Activated B cell treated with CpG ODN at 0.5 μM for 24 hours (primary cell): ENCODE measurements around the gene CEMIP2. TPM values are rescaled to one million over a fixed set of nuclear protein-coding genes. Genes with fewer than 3 reads are reported as not detected.

Source experiments
- ATAC-seq: fragments of 200-7000 bp; cut with Tn5 transposase; one replicate; pipeline ENCODE4 v1.10.0; 2021; ENCODE audit warnings: low read depth, mild to moderate bottlenecking, moderate library complexity
- CTCF ChIA-PET: fragments of 350-600 bp; sonication (Branson Sonifier 250); formaldehyde crosslinking; loops from one replicate; lab custom pipeline; 2021; ENCODE audit warnings: antibody characterized with exemption; lab: Charles Lee
- POLR2A ChIA-PET: fragments of 350-600 bp; sonication (Branson Sonifier 250); formaldehyde crosslinking; loops from one replicate; lab custom pipeline; 2021; ENCODE audit warnings: antibody characterized with exemption; lab: Charles Lee
- DNase-seq: peaks from one replicate; pipeline ENCODE4 v3.0.0; 2022
- H3K27ac Mint-ChIP-seq: one replicate; pipeline ENCODE4 v1.8.0; 2020; ENCODE audit warnings: mixed read lengths
- H3K27me3 Mint-ChIP-seq: one replicate; pipeline ENCODE4 v1.8.0; 2021; ENCODE audit warnings: mixed read lengths
- H3K36me3 Mint-ChIP-seq: one replicate; pipeline ENCODE4 v1.8.0; 2021; ENCODE audit warnings: low read depth, mixed read lengths
- H3K4me1 Mint-ChIP-seq: one replicate; pipeline ENCODE4 v1.8.0; 2021; ENCODE audit warnings: mixed read lengths
- H3K4me3 Mint-ChIP-seq: one replicate; pipeline ENCODE4 v1.8.0; 2020; ENCODE audit warnings: mild to moderate bottlenecking, mixed read lengths
- H3K9me3 Mint-ChIP-seq: one replicate; pipeline ENCODE4 v1.8.0; 2020; ENCODE audit warnings: mixed read lengths
- intact Hi-C: fragments of 100-400 bp; cut with micrococcal nuclease; formaldehyde crosslinking; loops from one replicate; pipeline ENCODE4 v1.15.1; 2024
- total RNA-seq: library from RNA; stranded (reverse); gene quantifications from 2 replicates; pipeline ENCODE4 v1.2.3, GENCODE V29; 2022
- TF ChIP-seq, protein P1 (sequence below): fragments of 200-600 bp; IDR thresholded peaks from one replicate; pipeline ENCODE4 v1.8.0; 2022; ENCODE audit warnings: antibody characterized with exemption, mild to moderate bottlenecking

CEMIP2 gene
- total RNA-seq, 1 donor from 2014 or later: 25.5 TPM

DNA sequence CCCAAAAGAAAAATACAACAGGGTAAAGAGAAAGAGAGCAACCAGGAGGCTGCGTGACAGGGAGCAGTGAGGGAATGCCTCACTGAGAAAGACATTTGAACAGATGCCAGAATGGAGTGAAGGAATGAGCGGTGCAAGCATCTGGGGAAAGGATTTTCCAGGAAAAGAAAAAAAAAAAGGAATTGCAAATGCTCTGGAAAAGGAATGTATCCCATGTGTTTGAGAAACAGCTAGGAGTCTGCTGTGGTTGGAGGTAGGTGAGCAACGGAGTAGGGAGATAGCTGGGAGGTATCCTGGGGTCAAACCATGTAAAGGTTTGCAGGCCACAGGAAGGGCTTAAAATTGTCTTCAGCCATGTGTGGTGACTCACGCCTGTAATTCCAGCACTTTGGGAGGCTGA is 23.6 kb upstream of the CEMIP2 start:
- Mint-ChIP-seq H3K4me1 (peaks cover 68% of the 10 kb centered on the region), H3K36me3 (no peaks in the 10 kb centered on the region), H3K27me3 (no peaks in the 10 kb centered on the region), H3K9me3 (no peaks in the 10 kb centered on the region), H3K27ac (peak overlapping the region; percentile 36), H3K4me3 (peak overlapping the region; percentile 1)
- ChIA-PET CTCF (interaction anchor here (1.0 to 1.7 kb wide), 2 partner anchors 27 to 233 kb away, joined by 4 to 5 read pairs; no protein-coding TSS in a partner anchor), POLR2A (no interaction called here)
- DNase-seq (no peak), ATAC-seq (no peak)
- TF ChIP-seq, protein P1, sequence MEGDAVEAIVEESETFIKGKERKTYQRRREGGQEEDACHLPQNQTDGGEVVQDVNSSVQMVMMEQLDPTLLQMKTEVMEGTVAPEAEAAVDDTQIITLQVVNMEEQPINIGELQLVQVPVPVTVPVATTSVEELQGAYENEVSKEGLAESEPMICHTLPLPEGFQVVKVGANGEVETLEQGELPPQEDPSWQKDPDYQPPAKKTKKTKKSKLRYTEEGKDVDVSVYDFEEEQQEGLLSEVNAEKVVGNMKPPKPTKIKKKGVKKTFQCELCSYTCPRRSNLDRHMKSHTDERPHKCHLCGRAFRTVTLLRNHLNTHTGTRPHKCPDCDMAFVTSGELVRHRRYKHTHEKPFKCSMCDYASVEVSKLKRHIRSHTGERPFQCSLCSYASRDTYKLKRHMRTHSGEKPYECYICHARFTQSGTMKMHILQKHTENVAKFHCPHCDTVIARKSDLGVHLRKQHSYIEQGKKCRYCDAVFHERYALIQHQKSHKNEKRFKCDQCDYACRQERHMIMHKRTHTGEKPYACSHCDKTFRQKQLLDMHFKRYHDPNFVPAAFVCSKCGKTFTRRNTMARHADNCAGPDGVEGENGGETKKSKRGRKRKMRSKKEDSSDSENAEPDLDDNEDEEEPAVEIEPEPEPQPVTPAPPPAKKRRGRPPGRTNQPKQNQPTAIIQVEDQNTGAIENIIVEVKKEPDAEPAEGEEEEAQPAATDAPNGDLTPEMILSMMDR: no peak
- intact Hi-C loops: loop anchor here (10.0 kb wide), 2 partner anchors 653 to 1377 kb away; partner anchors contain the start of gene KLF9

- intact Hi-C loops: loop anchor here (10.0 kb wide), 2 partner anchors 655 to 1375 kb away; partner anchors contain the start of gene KLF9
- no peak overlapping the region for H3K4me3 Mint-ChIP-seq
- no peaks in the 10 kb centered on the region for H3K27me3 Mint-ChIP-seq
Observed at GRCh38 chr9:71790296-71790695, 22.0 kb upstream of the CEMIP2 start.

DNA sequence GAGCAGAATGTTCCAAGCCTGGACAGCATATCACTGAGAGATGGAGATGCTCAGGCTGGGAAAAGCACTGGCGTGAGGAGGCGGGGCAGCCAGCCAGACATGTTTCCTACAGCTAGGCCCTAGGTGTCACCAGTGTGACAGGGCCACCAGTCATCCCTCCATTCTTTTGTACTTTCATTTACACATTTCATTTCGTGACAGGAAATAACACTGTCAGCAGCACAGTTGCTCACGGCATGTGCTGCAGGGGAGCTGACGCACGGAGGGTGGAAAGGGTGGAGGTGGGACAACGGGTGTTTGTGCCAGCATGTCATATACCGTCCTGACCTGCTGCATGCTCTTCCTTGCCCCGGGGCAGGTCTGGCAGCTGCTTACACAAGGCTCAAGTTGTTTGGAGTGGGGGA is 14.8 kb upstream of the CEMIP2 start:
- H3K27me3 Mint-ChIP-seq: no peaks in the 10 kb centered on the region
- intact Hi-C loops: loop anchor here (1.0 kb wide), 6 partner anchors 12 to 242 kb away; partner anchors contain the start of genes ABHD17B and C9orf85
- ChIA-PET CTCF (interaction anchor here (0.6 to 5.1 kb wide), 8 partner anchors 11 to 580 kb away, joined by 3 to 52 read pairs (median 10); no protein-coding TSS in a partner anchor), POLR2A (interaction anchor here (0.6 to 4.2 kb wide), 7 partner anchors 12 to 128 kb away, joined by 3 to 39 read pairs (median 5); partner anchors contain the start of genes ABHD17B, C9orf85 and CEMIP2)
- TF ChIP-seq, protein P1: no peak
- peaks cover 41% of the 10 kb centered on the region for H3K4me1 Mint-ChIP-seq
- peak; percentile 37 for DNase-seq
- peak overlapping the region; percentile 92 for H3K27ac Mint-ChIP-seq
- no peaks in the 10 kb centered on the region for H3K36me3 Mint-ChIP-seq
- H3K4me3 Mint-ChIP-seq: peak overlapping the region; percentile 68
- no peaks in the 10 kb centered on the region for H3K9me3 Mint-ChIP-seq
- ATAC-seq: peak; percentile 83

More at GRCh38 chr9:71790296-71790695, 22.0 kb upstream of the CEMIP2 start:
- no peak for DNase-seq
- ChIA-PET CTCF (no interaction called here), POLR2A (no interaction called here)
- no peaks in the 10 kb centered on the region for H3K36me3 Mint-ChIP-seq
- no peak overlapping the region for H3K27ac Mint-ChIP-seq
- TF ChIP-seq, protein P1: no peak
- ATAC-seq: no peak
- peaks cover 52% of the 10 kb centered on the region for H3K4me1 Mint-ChIP-seq
- H3K9me3 Mint-ChIP-seq: no peaks in the 10 kb centered on the region

GRCh38 chr9:71781391-71781790 is 13.1 kb upstream of the CEMIP2 start:
- POLR2A ChIA-PET: interaction anchor here (0.6 to 4.2 kb wide), 4 partner anchors 12 to 130 kb away, joined by 5 to 24 read pairs (median 12); partner anchors contain the start of genes ABHD17B, C9orf85 and CEMIP2
- peaks cover 41% of the 10 kb centered on the region for H3K4me1 Mint-ChIP-seq
- ATAC-seq: no peak

GRCh38 chr9:71780953-71781352 is 12.6 kb upstream of the CEMIP2 start:
- intact Hi-C loops: no loop called here
- no peak for DNase-seq
- Mint-ChIP-seq H3K9me3 (no peaks in the 10 kb centered on the region), H3K4me1 (peaks cover 41% of the 10 kb centered on the region), H3K27me3 (no peaks in the 10 kb centered on the region), H3K36me3 (no peaks in the 10 kb centered on the region), H3K27ac (no peak overlapping the region), H3K4me3 (no peak overlapping the region)
- TF ChIP-seq, protein P1: no peak
- POLR2A ChIA-PET: interaction anchor here (1.8 to 4.2 kb wide), 2 partner anchors 12 to 14 kb away, joined by 5 to 24 read pairs; partner anchors contain the start of gene CEMIP2
- no peak for ATAC-seq
- CTCF ChIA-PET: interaction anchor here (1.3 to 5.1 kb wide), 4 partner anchors 12 to 244 kb away, joined by 3 to 52 read pairs (median 30); partner anchors contain the start of gene CEMIP2

More at GRCh38 chr9:71781391-71781790, 13.1 kb upstream of the CEMIP2 start:
- no peak for DNase-seq
- intact Hi-C loops: no loop called here
- Mint-ChIP-seq H3K36me3 (no peaks in the 10 kb centered on the region), H3K9me3 (no peaks in the 10 kb centered on the region), H3K27me3 (no peaks in the 10 kb centered on the region), H3K27ac (peak overlapping the region; percentile 3), H3K4me3 (no peak overlapping the region)
- CTCF ChIA-PET: interaction anchor here (2.7 to 5.1 kb wide), 4 partner anchors 12 to 243 kb away, joined by 9 to 52 read pairs (median 30); no protein-coding TSS in a partner anchor
- TF ChIP-seq, protein P1: no peak
